Stimulated activated CD8-positive, alpha-beta memory T cell treated with anti-CD3 and anti-CD28 coated beads, Interleukin-12 subunit alpha, Interleukin-12 subunit beta, amount 100 ng/mL, for 4 hours (primary cell): ENCODE results near the gene ZDHHC8.

Experiments used
- DNase-seq: peaks from one replicate; pipeline ENCODE4 v3.0.0-alpha.2; 2020; ENCODE audit warnings: low read depth

ZDHHC8 gene

GRCh38 chr22:20131597-20131858 lies at the start of gene ZDHHC8:
Gene ZDHHC8 (plus strand): TSS chr22:20131804. CDS start chr22:20131948, 144 bp downstream.
- DNase-seq, result peak; percentile 38

- DNase-seq, result no peak
Measured at GRCh38 chr22:20083157-20083890, 48.3 kb upstream of the ZDHHC8 start.

GRCh38 chr22:20083891-20084546 lies 47.6 kb upstream of the ZDHHC8 start:
- DNase-seq, result no peak

- DNase-seq, result no peak
Measured at GRCh38 chr22:20084547-20085413, 46.8 kb upstream of the ZDHHC8 start.

- no peak for DNase-seq
Measured at GRCh38 chr22:20085651-20086050, 46.0 kb upstream of the ZDHHC8 start.

- no peak for DNase-seq
Measured at GRCh38 chr22:20086101-20086599, 45.5 kb upstream of the ZDHHC8 start.

GRCh38 chr22:20086763-20087162 lies 44.8 kb upstream of the ZDHHC8 start:
- no peak for DNase-seq

GRCh38 chr22:20087319-20088262 lies 44.0 kb upstream of the ZDHHC8 start:
- DNase-seq, result no peak

- no peak for DNase-seq
Measured at GRCh38 chr22:20088263-20088648, 43.3 kb upstream of the ZDHHC8 start.

- no peak for DNase-seq
Measured at GRCh38 chr22:20089226-20089976, 42.2 kb upstream of the ZDHHC8 start.

GRCh38 chr22:20089977-20090729 lies 41.5 kb upstream of the ZDHHC8 start:
- DNase-seq, result no peak

- no peak for DNase-seq
Measured at GRCh38 chr22:20090730-20091240, 40.8 kb upstream of the ZDHHC8 start.

GRCh38 chr22:20091690-20092476 lies 39.7 kb upstream of the ZDHHC8 start:
- no peak for DNase-seq

- no peak for DNase-seq
Measured at GRCh38 chr22:20092477-20092854, 39.1 kb upstream of the ZDHHC8 start.

GRCh38 chr22:20093418-20094196 lies 38.0 kb upstream of the ZDHHC8 start:
- no peak for DNase-seq

- DNase-seq, result no peak
Measured at GRCh38 chr22:20094197-20094807, 37.3 kb upstream of the ZDHHC8 start.

GRCh38 chr22:20095521-20095920 lies 36.1 kb upstream of the ZDHHC8 start:
- no peak for DNase-seq
